HEK293 (cell line): Measurements from ENCODE around the gene FBXO27.

Source experiments
- ATF2 ChIP-seq: fragments of 450-650 bp; formaldehyde crosslinking; IDR thresholded peaks from 2 replicates; pipeline ENCODE4 v1.5.1; 2016; ENCODE audit warnings: missing biosample characterization, missing genetic modification characterization, low read depth
- HIC1 ChIP-seq: fragments of 450-650 bp; formaldehyde crosslinking; IDR thresholded peaks from 2 replicates; pipeline ENCODE4 v1.5.1; 2016; ENCODE audit warnings: missing biosample characterization, missing genetic modification characterization
- KLF8 ChIP-seq: fragments of 450-650 bp; formaldehyde crosslinking; IDR thresholded peaks from 2 replicates; pipeline ENCODE4 v1.5.1; 2016; ENCODE audit warnings: missing biosample characterization, missing genetic modification characterization
- OSR2 ChIP-seq: fragments of 450-650 bp; formaldehyde crosslinking; IDR thresholded peaks from 2 replicates; pipeline ENCODE4 v1.5.1; 2016; ENCODE audit warnings: missing biosample characterization, missing genetic modification characterization
- PBX3 ChIP-seq: sonication (generic); formaldehyde crosslinking; IDR thresholded peaks from 2 replicates; pipeline ENCODE4 v1.8.1; 2022; ENCODE audit warnings: mild to moderate bottlenecking, moderate library complexity, missing genetic modification reagents
- PRDM6 ChIP-seq: fragments of 450-650 bp; formaldehyde crosslinking; IDR thresholded peaks from 2 replicates; pipeline ENCODE4 v1.5.1; 2017; ENCODE audit warnings: missing biosample characterization, missing genetic modification characterization
- RBAK ChIP-seq: fragments of 450-650 bp; formaldehyde crosslinking; IDR thresholded peaks from 2 replicates; pipeline ENCODE4 v1.5.1; 2016; ENCODE audit warnings: missing biosample characterization, missing genetic modification characterization
- YY2 ChIP-seq: fragments of 450-650 bp; formaldehyde crosslinking; IDR thresholded peaks from 2 replicates; pipeline ENCODE4 v1.5.1; 2016; ENCODE audit warnings: missing biosample characterization, missing genetic modification characterization
- ZNF19 ChIP-seq: fragments of 450-650 bp; formaldehyde crosslinking; IDR thresholded peaks from 2 replicates; pipeline ENCODE4; 2016; ENCODE audit warnings: missing biosample characterization, missing genetic modification characterization, low read depth
- ZNF239 ChIP-seq: fragments of 450-650 bp; formaldehyde crosslinking; IDR thresholded peaks from 2 replicates; pipeline ENCODE4 v1.5.1; 2016; ENCODE audit warnings: missing biosample characterization, missing genetic modification characterization
- ZNF311 ChIP-seq: fragments of 450-650 bp; formaldehyde crosslinking; IDR thresholded peaks from 2 replicates; pipeline ENCODE4 v1.5.1; 2017; ENCODE audit warnings: missing biosample characterization, missing genetic modification characterization, borderline replicate concordance
- ZNF341 ChIP-seq: fragments of 450-650 bp; formaldehyde crosslinking; IDR thresholded peaks from 2 replicates; pipeline ENCODE4; 2016; ENCODE audit warnings: low read depth, missing biosample characterization, missing genetic modification characterization
- ZNF426 ChIP-seq: fragments of 450-650 bp; formaldehyde crosslinking; IDR thresholded peaks from 2 replicates; pipeline ENCODE4 v1.5.1; 2017; ENCODE audit warnings: missing biosample characterization, missing genetic modification characterization, mild to moderate bottlenecking, inconsistent platforms, moderate library complexity
- ZNF510 ChIP-seq: fragments of 450-650 bp; formaldehyde crosslinking; IDR thresholded peaks from 2 replicates; pipeline ENCODE4 v1.5.1; 2018; ENCODE audit warnings: mild to moderate bottlenecking, missing genetic modification characterization, missing biosample characterization; ENCODE audit not compliant: insufficient replicate concordance
- ZNF561 ChIP-seq: fragments of 450-650 bp; IDR thresholded peaks from 2 replicates; pipeline ENCODE4 v1.5.1; 2018; ENCODE audit warnings: missing biosample characterization, missing genetic modification characterization, borderline replicate concordance
- ZNF571 ChIP-seq: fragments of 450-650 bp; formaldehyde crosslinking; IDR thresholded peaks from 2 replicates; pipeline ENCODE4 v1.5.0; 2017; ENCODE audit warnings: missing biosample characterization, missing genetic modification characterization
- ZNF707 ChIP-seq: fragments of 450-650 bp; formaldehyde crosslinking; IDR thresholded peaks from 2 replicates; pipeline ENCODE4 v1.5.1; 2016; ENCODE audit warnings: missing biosample characterization, missing genetic modification characterization
- ZNF76 ChIP-seq: fragments of 450-650 bp; formaldehyde crosslinking; IDR thresholded peaks from 2 replicates; pipeline ENCODE4; 2016; ENCODE audit warnings: low read depth, missing biosample characterization, missing genetic modification characterization, borderline replicate concordance
- ZNF768 ChIP-seq: fragments of 450-650 bp; formaldehyde crosslinking; IDR thresholded peaks from 2 replicates; pipeline ENCODE4 v1.5.1; 2018; ENCODE audit warnings: missing biosample characterization, mild to moderate bottlenecking, missing genetic modification characterization
- ZNF777 ChIP-seq: fragments of 450-650 bp; formaldehyde crosslinking; IDR thresholded peaks from 2 replicates; pipeline ENCODE4 v1.5.1; 2017; ENCODE audit warnings: missing biosample characterization, missing genetic modification characterization, borderline replicate concordance
- ZNF843 ChIP-seq: fragments of 450-650 bp; formaldehyde crosslinking; IDR thresholded peaks from 2 replicates; pipeline ENCODE4 v1.5.1; 2016; ENCODE audit warnings: missing biosample characterization, missing genetic modification characterization
- TF ChIP-seq, protein P1 (sequence below): fragments of 450-650 bp; formaldehyde crosslinking; IDR thresholded peaks from 2 replicates; pipeline ENCODE4 v1.5.1; 2016; ENCODE audit warnings: missing biosample characterization, missing genetic modification characterization, borderline replicate concordance
- TF ChIP-seq, protein P2 (sequence below): fragments of 450-650 bp; formaldehyde crosslinking; IDR thresholded peaks from 2 replicates; pipeline ENCODE4 v1.5.1; 2016; ENCODE audit warnings: missing biosample characterization, missing genetic modification characterization
- TF ChIP-seq, protein P3 (sequence below): fragments of 450-650 bp; IDR thresholded peaks from 2 replicates; pipeline ENCODE4 v1.5.1; 2018; ENCODE audit warnings: missing biosample characterization, missing genetic modification characterization

Gene FBXO27

GRCh38 chr19:38975214-38975860 is 57.0 kb downstream of the FBXO27 start, which contains the start of gene FBXO17 (continued):
- TF ChIP-seq PRDM6 (tag by site-specific recombination) (no peak), ZNF239 (tag by site-specific recombination) (peak; percentile 77), ZNF561 (tag by site-specific recombination) (peak; percentile 99), OSR2 (no peak), ZNF707 (tag by site-specific recombination) (no peak), KLF8 (tag by site-specific recombination) (peak; percentile 99), ZNF311 (tag by site-specific recombination) (no peak), ZNF768 (tag by site-specific recombination) (no peak), ZNF843 (tag by site-specific recombination) (peak; percentile 76; the same call in 1 of the 2 replicates), ZNF510 (no peak), HIC1 (tag by site-specific recombination) (peak; percentile 92), ATF2 (tag by site-specific recombination) (no peak), ZNF571 (no peak), ZNF777 (tag by site-specific recombination) (peak; percentile 63), ZNF341 (peak; percentile 96), PBX3 (CRISPR knock-in tag) (no peak), YY2 (tag by site-specific recombination) (no peak), RBAK (no peak), ZNF19 (tag by site-specific recombination) (no peak), ZNF76 (tag by site-specific recombination) (peak; percentile 95), ZNF426 (no peak)
- TF ChIP-seq, protein P1, sequence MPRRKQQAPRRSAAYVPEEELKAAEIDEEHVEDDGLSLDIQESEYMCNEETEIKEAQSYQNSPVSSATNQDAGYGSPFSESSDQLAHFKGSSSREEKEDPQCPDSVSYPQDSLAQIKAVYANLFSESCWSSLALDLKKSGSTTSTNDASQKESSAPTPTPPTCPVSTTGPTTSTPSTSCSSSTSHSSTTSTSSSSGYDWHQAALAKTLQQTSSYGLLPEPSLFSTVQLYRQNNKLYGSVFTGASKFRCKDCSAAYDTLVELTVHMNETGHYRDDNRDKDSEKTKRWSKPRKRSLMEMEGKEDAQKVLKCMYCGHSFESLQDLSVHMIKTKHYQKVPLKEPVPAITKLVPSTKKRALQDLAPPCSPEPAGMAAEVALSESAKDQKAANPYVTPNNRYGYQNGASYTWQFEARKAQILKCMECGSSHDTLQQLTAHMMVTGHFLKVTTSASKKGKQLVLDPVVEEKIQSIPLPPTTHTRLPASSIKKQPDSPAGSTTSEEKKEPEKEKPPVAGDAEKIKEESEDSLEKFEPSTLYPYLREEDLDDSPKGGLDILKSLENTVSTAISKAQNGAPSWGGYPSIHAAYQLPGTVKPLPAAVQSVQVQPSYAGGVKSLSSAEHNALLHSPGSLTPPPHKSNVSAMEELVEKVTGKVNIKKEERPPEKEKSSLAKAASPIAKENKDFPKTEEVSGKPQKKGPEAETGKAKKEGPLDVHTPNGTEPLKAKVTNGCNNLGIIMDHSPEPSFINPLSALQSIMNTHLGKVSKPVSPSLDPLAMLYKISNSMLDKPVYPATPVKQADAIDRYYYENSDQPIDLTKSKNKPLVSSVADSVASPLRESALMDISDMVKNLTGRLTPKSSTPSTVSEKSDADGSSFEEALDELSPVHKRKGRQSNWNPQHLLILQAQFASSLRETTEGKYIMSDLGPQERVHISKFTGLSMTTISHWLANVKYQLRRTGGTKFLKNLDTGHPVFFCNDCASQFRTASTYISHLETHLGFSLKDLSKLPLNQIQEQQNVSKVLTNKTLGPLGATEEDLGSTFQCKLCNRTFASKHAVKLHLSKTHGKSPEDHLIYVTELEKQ (tag by site-specific recombination), result peak; percentile 67; the same call in 1 of the 2 replicates
- TF ChIP-seq, protein P2, sequence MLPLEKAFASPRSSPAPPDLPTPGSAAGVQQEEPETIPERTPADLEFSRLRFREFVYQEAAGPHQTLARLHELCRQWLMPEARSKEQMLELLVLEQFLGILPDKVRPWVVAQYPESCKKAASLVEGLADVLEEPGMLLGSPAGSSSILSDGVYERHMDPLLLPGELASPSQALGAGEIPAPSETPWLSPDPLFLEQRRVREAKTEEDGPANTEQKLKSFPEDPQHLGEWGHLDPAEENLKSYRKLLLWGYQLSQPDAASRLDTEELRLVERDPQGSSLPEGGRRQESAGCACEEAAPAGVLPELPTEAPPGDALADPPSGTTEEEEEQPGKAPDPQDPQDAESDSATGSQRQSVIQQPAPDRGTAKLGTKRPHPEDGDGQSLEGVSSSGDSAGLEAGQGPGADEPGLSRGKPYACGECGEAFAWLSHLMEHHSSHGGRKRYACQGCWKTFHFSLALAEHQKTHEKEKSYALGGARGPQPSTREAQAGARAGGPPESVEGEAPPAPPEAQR, result peak; percentile 46; the same call in 1 of the 2 replicates
- TF ChIP-seq, protein P3, sequence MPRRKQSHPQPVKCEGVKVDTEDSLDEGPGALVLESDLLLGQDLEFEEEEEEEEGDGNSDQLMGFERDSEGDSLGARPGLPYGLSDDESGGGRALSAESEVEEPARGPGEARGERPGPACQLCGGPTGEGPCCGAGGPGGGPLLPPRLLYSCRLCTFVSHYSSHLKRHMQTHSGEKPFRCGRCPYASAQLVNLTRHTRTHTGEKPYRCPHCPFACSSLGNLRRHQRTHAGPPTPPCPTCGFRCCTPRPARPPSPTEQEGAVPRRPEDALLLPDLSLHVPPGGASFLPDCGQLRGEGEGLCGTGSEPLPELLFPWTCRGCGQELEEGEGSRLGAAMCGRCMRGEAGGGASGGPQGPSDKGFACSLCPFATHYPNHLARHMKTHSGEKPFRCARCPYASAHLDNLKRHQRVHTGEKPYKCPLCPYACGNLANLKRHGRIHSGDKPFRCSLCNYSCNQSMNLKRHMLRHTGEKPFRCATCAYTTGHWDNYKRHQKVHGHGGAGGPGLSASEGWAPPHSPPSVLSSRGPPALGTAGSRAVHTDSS, result no peak
